NCI-H460 (cell line): ENCODE measurements around the gene MGRN1. TPM values are rescaled to one million over a fixed set of nuclear protein-coding genes. Genes with fewer than 3 reads are reported as not detected.
A peak's percentile ranks its signal among the peaks of the same experiment; 100 is the strongest.
"Not testable (repeated sequence)": the region's sequence is repeated elsewhere in the genome, so short reads cannot be mapped to it uniquely, and the experiment has no call there.

Experiments used
- DNase-seq: peaks from one replicate; pipeline ENCODE4 v3.0.0-alpha.2; 2016; ENCODE audit warnings: low read depth; ENCODE audit errors: extremely low read depth
- small RNA-seq, 2 experiments: library from RNA; depleted of rRNA; stranded (forward); fragments of <200 nt; gene quantifications; one replicate each; pipeline ENCODE3, GENCODE V24; 2014
- total RNA-seq: library from RNA; depleted of rRNA; stranded (reverse); fragments of >200 nt; shearing (Covaris generic); gene quantifications from 2 replicates; pipeline ENCODE4 v1.2.3, GENCODE V29; 2014; rRNA removed

The MGRN1 gene
- total RNA-seq, 1 experiment from 2014 or later: 13.6 TPM

- no peak for DNase-seq
These were observed 90.4 kb downstream of the MGRN1 start for GRCh38 chr16:4714996-4715395.

GRCh38 chr16:4718466-4718865, 93.8 kb downstream of the MGRN1 start:
- DNase-seq: no peak

- DNase-seq: no peak
These were observed 98.6 kb downstream of the MGRN1 start for GRCh38 chr16:4723071-4723767.

- DNase-seq: no peak
These were observed 100.1 kb downstream of the MGRN1 start for GRCh38 chr16:4724661-4725270.

GRCh38 chr16:4726616-4727015, 102.0 kb downstream of the MGRN1 start:
- DNase-seq: no peak

- no peak for DNase-seq
These were observed 104.0 kb downstream of the MGRN1 start for GRCh38 chr16:4728676-4729075.

GRCh38 chr16:4729876-4730275, 105.2 kb downstream of the MGRN1 start:
- DNase-seq: no peak

- no peak for DNase-seq
These were observed 108.7 kb downstream of the MGRN1 start for GRCh38 chr16:4733211-4733742.

GRCh38 chr16:4733747-4734062, 109.1 kb downstream of the MGRN1 start:
- DNase-seq: no peak

GRCh38 chr16:4734063-4734729, 109.6 kb downstream of the MGRN1 start, which contains the start of the genes ANKS3 and DNAAF8:
ANKS3 (minus strand) TSS chr16:4734271; CDS start chr16:4730149, 4,122 bp downstream.
DNAAF8 (plus strand) TSS chr16:4734537; CDS start chr16:4736515, 1,978 bp downstream.
- peak; percentile 97 for DNase-seq

- DNase-seq: peak; percentile 62
These were observed 110.3 kb downstream of the MGRN1 start for GRCh38 chr16:4734730-4735535.

- DNase-seq: no peak
These were observed 111.9 kb downstream of the MGRN1 start for GRCh38 chr16:4736546-4736945.

- DNase-seq: no peak
These were observed 112.9 kb downstream of the MGRN1 start for GRCh38 chr16:4737545-4737944.

GRCh38 chr16:4738370-4738769, 113.7 kb downstream of the MGRN1 start:
- not testable (repeated sequence) for DNase-seq

Small RNAs within 50 kb of the gene (small RNA-seq; reads per million reads assigned to genes)
- gene MIR6769A (0 reads per million in 2 experiments), gene RN7SL850P (0 reads per million in 2 experiments)

Other genes starting within 250 kb of the MGRN1 start
- 12.3 and 13.1 TPM in 2 replicates for gene CORO7, start 208.2 kb upstream of the MGRN1 start, total RNA-seq
- 210 and 214 TPM in 2 replicates for gene DNAJA3, start 199.0 kb upstream of the MGRN1 start, total RNA-seq
- 47.9 and 50.7 TPM in 2 replicates for gene NMRAL1, start 150.2 kb upstream of the MGRN1 start, total RNA-seq
- gene HMOX2, start 148.4 kb upstream of the MGRN1 start, total RNA-seq: 32.2 and 34.6 TPM in 2 replicates
- gene CDIP1, start 86.1 kb upstream of the MGRN1 start, total RNA-seq: 4.7 and 5.3 TPM in 2 replicates
- gene C16orf96, start 68.5 kb upstream of the MGRN1 start, total RNA-seq: not detected in 2 replicates
- 10.7 and 11.5 TPM in 2 replicates for gene UBALD1, start 9.9 kb upstream of the MGRN1 start, total RNA-seq
- gene NUDT16L1, start 68.7 kb downstream of the MGRN1 start, total RNA-seq: 5.5 and 7.8 TPM in 2 replicates
- gene ANKS3, start 109.4 kb downstream of the MGRN1 start, total RNA-seq: 8.2 and 13.8 TPM in 2 replicates
- gene DNAAF8, start 109.7 kb downstream of the MGRN1 start, total RNA-seq: 0.15 and 0.26 TPM in 2 replicates
- gene ZNF500, start 142.3 kb downstream of the MGRN1 start, total RNA-seq: 6.2 and 7.0 TPM in 2 replicates
- not detected in 2 replicates for gene SEPTIN12, start 163.5 kb downstream of the MGRN1 start, total RNA-seq
- not detected in 2 replicates for gene SMIM22, start 170.5 kb downstream of the MGRN1 start, total RNA-seq
- gene ROGDI, start 177.8 kb downstream of the MGRN1 start, total RNA-seq: 5.3 and 9.5 TPM in 2 replicates
- 21.8 and 31.1 TPM in 2 replicates for gene GLYR1, start 222.5 kb downstream of the MGRN1 start, total RNA-seq
- gene UBN1, start 222.7 kb downstream of the MGRN1 start, total RNA-seq: 25.2 and 27.1 TPM in 2 replicates